Measurements from ENCODE around the gene PNLIPRP1.

Gene PNLIPRP1

GRCh38 chr10:116634126-116634975, 43.6 kb downstream of the PNLIPRP1 start:
- in situ Hi-C loops (cut with MboI; ENCODE audit: low pct_unique_long_range_greater_than_20kb, low sequenced_read_pairs, unreplicated experiment): no loop called here
- DNase-seq (ENCODE audit: low spot score): no peak
- TF ChIP-seq, protein P1, sequence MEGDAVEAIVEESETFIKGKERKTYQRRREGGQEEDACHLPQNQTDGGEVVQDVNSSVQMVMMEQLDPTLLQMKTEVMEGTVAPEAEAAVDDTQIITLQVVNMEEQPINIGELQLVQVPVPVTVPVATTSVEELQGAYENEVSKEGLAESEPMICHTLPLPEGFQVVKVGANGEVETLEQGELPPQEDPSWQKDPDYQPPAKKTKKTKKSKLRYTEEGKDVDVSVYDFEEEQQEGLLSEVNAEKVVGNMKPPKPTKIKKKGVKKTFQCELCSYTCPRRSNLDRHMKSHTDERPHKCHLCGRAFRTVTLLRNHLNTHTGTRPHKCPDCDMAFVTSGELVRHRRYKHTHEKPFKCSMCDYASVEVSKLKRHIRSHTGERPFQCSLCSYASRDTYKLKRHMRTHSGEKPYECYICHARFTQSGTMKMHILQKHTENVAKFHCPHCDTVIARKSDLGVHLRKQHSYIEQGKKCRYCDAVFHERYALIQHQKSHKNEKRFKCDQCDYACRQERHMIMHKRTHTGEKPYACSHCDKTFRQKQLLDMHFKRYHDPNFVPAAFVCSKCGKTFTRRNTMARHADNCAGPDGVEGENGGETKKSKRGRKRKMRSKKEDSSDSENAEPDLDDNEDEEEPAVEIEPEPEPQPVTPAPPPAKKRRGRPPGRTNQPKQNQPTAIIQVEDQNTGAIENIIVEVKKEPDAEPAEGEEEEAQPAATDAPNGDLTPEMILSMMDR (IDR thresholded peaks at IDR 0.05; ENCODE audit: extremely low read depth, insufficient read depth, missing control alignments): no peak

- in situ Hi-C loops (cut with MboI; ENCODE audit: low pct_unique_long_range_greater_than_20kb, low sequenced_read_pairs, unreplicated experiment): no loop called here
- DNase-seq (ENCODE audit: low spot score): no peak
- TF ChIP-seq, protein P1 (IDR thresholded peaks at IDR 0.05; ENCODE audit: extremely low read depth, insufficient read depth, missing control alignments): no peak
Measured at GRCh38 chr10:116636385-116636784, 45.6 kb downstream of the PNLIPRP1 start.

- TF ChIP-seq, protein P1 (IDR thresholded peaks at IDR 0.05; ENCODE audit: extremely low read depth, insufficient read depth, missing control alignments): no peak
- in situ Hi-C loops (cut with MboI; ENCODE audit: low pct_unique_long_range_greater_than_20kb, low sequenced_read_pairs, unreplicated experiment): no loop called here
- no peak for DNase-seq (ENCODE audit: low spot score)
Measured at GRCh38 chr10:116636976-116637375, 46.2 kb downstream of the PNLIPRP1 start.

DNA sequence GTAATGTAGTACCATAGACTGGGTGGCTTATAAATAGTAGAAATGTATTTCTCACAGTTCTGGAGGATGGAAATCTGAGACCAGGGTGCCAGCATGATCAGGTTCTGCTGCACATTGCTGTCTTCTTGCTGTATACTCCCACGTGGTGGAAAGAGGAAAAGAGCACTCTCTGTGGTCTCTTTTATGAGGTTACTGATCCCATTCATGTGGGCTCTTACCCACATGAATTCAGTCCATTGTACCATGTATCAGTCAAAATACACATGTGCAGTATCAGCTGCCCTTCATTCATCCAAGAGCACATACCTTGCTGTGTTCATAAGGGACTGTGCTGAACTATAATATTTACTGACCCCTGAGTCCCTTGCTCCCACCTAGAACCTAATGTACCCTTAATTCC, 47.1 kb downstream of the PNLIPRP1 start:
- in situ Hi-C loops (cut with MboI; ENCODE audit: low pct_unique_long_range_greater_than_20kb, low sequenced_read_pairs, unreplicated experiment): no loop called here
- no peak for DNase-seq (ENCODE audit: low spot score)
- TF ChIP-seq, protein P1 (IDR thresholded peaks at IDR 0.05; ENCODE audit: extremely low read depth, insufficient read depth, missing control alignments): no peak

DNA sequence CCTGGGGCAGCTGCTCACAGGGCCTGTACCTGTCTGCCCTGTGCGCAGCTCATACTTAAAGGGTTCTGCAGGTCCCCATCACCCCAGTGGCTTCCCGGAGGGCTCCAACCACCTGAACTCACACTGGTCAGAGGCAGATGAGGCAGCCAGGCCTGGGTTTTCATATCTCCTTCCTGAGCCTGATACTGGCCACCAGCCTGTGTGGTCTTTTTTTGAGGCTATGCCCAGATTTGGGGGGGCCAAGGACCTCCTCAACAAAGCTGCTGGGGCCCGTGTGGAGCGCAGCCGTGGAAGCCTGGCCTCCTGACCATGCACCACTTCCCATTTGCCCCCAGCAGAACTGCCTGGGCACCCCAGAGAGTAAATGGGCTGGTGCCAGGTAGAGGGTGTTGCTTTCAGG, 55.7 kb downstream of the PNLIPRP1 start:
- in situ Hi-C loops (cut with MboI; ENCODE audit: low pct_unique_long_range_greater_than_20kb, low sequenced_read_pairs, unreplicated experiment): no loop called here
- no peak for DNase-seq (ENCODE audit: low spot score)
- TF ChIP-seq, protein P1 (IDR thresholded peaks at IDR 0.05; ENCODE audit: extremely low read depth, insufficient read depth, missing control alignments): no peak

DNA sequence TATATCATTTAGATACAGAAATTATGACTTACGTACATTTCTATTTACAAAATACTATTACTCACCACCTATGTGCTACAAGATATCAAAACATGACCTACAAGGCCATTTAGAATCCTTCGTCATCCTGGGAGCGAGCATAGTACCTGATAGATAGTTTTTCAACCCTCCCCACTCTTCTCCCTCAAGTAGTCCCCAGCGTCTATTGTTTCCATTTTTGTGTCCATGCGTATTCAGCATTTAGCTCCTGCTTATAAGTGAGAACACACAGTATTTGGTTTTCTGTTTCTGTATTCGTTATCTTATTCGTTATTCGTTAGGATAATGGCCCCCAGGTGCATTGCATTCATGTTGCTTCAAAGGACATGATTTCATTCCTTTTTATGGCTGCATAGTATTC, 58.1 kb downstream of the PNLIPRP1 start:
- no peak for DNase-seq (ENCODE audit: low spot score)
- TF ChIP-seq, protein P1 (IDR thresholded peaks at IDR 0.05; ENCODE audit: extremely low read depth, insufficient read depth, missing control alignments): no peak
- in situ Hi-C loops (cut with MboI; ENCODE audit: low pct_unique_long_range_greater_than_20kb, low sequenced_read_pairs, unreplicated experiment): no loop called here

Measured in GM13977 (cell line).